ENCODE measurements around the gene RPS27. TPM values are rescaled to one million over a fixed set of nuclear protein-coding genes. Genes with fewer than 3 reads are reported as not detected.

Gene RPS27
- total and polyA plus RNA-seq, 2 donors from 2014 or later, result 1,447 to 4,953 TPM

DNA sequence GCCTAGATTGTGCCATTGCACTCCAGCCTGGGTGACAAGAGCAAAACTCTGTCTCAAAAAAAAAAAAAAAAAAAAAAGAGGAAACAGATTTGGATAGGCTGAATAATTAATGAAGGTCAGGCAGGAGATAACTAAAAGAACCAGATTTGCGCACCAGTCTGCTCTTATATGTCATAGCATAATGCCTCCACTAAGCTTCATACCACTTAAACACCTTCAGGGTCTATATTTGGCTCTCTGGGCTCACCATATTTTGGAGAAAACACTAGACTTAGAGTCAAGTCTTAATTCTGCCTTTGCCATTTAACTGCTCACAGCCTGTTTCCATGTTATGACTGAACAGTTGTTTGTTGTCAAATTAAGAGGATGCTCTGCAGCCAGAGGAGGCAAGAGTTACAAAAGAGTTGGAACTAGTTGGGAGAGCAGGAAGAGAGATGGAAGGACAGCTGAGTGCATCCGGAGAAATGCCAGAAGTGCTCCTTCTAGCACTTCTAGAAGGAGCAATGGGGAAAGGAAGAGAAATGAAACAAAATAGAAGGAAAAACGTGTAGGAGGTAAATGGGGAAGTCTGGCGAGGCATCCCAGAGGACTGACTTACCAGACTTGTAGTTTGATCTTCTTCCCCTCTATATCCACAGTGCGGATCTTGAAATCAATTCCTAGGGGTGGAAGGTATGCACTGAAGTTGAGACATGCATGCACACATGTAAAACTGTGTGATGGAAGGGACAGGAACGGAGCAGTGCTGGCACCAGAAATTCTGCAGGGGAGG is 6.3 kb upstream of the RPS27 start:
- DNase-seq, result peak in 2 of 5 donors; percentile 31 to 73
- no peak overlapping the region for H3K27ac ChIP-seq (ENCODE audit: low read depth in 2 of 2, low read length in 2 of 2)
- H3K4me3 ChIP-seq (ENCODE audit: low read length in 3 of 3), result peak overlapping the region in 2 of 3 donors; percentile 13 to 17
- peaks cover 0 to 15% (median 6%) of the 10 kb centered on the region in 3 donors for H3K4me1 ChIP-seq (ENCODE audit: control insufficient read depth in 2 of 3, insufficient read depth in 2 of 3, low read depth in 1 of 3, low read length in 3 of 3)
- no peak for TF ChIP-seq CTCF (IDR thresholded peaks at IDR 0.05; ENCODE audit: borderline replicate concordance, extremely low read depth, insufficient read depth)
- FAIRE-seq, result no peak
- no peaks in the 10 kb centered on the region for H3K36me3 ChIP-seq (ENCODE audit: control insufficient read depth in 2 of 3, insufficient read depth in 3 of 3, low read length in 3 of 3)
- H3K9ac ChIP-seq (ENCODE audit: low read length in 3 of 3), result no peak overlapping the region
- intact Hi-C loops (cut with DNase I), result loop anchor here (10.0 kb wide), 1 partner anchor 190 kb away; no protein-coding TSS in a partner anchor
- no peaks in the 10 kb centered on the region for H3K9me3 ChIP-seq (ENCODE audit: control insufficient read depth in 2 of 3, insufficient read depth in 1 of 3, low read length in 3 of 3)
- no peaks in the 10 kb centered on the region for H3K27me3 ChIP-seq (ENCODE audit: control insufficient read depth, insufficient read depth, low read length)

DNA sequence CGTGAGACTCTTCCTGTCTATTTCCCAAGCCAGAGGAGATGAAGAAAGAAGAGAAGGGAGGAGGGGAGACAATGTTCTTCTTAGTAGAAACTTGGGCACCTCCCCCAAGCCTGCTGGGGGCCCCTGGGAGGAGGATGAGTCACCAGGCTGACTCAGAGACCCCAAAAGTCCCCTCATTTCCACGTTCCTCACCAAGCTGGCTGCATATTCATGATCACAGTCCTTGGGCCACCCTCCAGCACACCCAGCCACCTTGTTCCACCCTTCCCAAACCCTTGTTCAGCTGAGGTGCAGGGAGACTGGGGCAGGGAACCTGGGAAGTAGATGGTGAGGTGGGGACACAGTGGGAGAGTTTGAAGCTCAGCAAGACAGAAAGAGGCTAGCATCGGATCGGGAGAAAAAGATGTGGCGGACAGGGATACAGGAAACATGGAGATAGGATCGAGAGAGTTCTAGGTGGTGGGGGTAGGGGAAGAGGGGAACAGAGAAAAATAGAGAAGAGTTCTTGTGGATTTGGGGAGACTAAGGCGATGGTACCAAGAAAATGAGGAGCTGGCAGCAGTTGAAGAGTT is 5.1 kb upstream of the RPS27 start:
- Histone ChIP-seq H3K9me3 (ENCODE audit: control insufficient read depth in 2 of 3, insufficient read depth in 1 of 3, low read length in 3 of 3) (no peaks in the 10 kb centered on the region), H3K9ac (ENCODE audit: low read length in 3 of 3) (peak overlapping the region; percentile 76 to 96 (median 95)), H3K36me3 (ENCODE audit: control insufficient read depth in 2 of 3, insufficient read depth in 3 of 3, low read length in 3 of 3) (no peaks in the 10 kb centered on the region), H3K27ac (ENCODE audit: low read depth in 2 of 2, low read length in 2 of 2) (peak overlapping the region; percentile 82 to 92), H3K4me1 (ENCODE audit: control insufficient read depth in 2 of 3, insufficient read depth in 2 of 3, low read depth in 1 of 3, low read length in 3 of 3) (peaks cover 0 to 15% (median 6%) of the 10 kb centered on the region in 3 donors), H3K4me3 (ENCODE audit: low read length in 3 of 3) (peak overlapping the region; percentile 86 to 96 (median 94)), H3K27me3 (ENCODE audit: control insufficient read depth, insufficient read depth, low read length) (no peaks in the 10 kb centered on the region)
- no peak for TF ChIP-seq CTCF (IDR thresholded peaks at IDR 0.05; ENCODE audit: borderline replicate concordance, extremely low read depth, insufficient read depth)
- FAIRE-seq, result no peak
- intact Hi-C loops (cut with DNase I), result loop anchor here (10.0 kb wide), 1 partner anchor 191 kb away; no protein-coding TSS in a partner anchor
- peak in 4 of 5 donors; percentile 10 to 67 (median 47) for DNase-seq

DNA sequence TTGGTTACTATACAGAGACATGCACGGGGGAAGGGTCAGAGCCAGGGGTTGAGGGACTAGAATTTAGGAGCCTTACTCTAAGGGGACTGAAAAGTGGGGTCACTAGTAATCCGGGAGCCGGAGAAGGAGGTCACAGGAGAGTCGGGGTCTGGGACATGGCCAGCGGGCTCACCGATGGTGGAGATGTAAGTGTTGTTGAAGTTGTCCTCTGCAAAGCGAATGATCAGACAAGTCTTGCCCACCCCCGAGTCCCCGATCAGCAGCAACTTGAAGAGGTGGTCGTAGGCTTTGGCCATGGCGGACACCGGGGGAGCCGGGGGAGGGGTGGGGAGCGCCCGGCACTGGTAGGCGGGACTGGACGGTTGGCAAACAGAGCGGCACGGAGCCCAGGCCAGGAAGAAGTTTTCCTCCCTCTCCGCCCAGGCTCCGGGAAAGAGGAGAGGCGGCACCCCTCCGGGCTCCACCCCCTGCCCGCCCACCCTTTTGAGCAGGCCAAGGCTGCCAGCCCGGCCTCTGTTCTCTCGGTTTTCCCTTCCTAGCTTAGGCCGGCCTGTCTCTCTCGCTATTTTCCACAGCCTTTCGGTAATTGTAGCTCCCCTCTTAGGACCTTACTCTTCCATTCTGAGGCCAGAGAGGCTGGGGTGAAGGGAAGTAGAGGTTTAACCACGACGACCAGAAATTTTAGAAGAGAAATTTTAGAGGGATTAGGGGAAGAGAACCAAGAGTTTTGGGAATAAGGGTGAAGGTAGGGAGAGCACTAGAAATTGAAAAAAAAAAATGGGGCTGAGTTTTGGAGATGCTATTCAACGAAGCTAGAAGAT is 4.4 kb upstream of the RPS27 start, which contains the start of gene RAB13:
TSS of gene RAB13 (minus strand) at position 399 of the 821 bp plus-strand sequence. CDS start at position 296, 103 bp downstream.
- Histone ChIP-seq H3K27me3 (ENCODE audit: control insufficient read depth, insufficient read depth, low read length) (no peaks in the 10 kb centered on the region), H3K9me3 (ENCODE audit: control insufficient read depth in 2 of 3, insufficient read depth in 1 of 3, low read length in 3 of 3) (no peaks in the 10 kb centered on the region), H3K27ac (ENCODE audit: low read depth in 2 of 2, low read length in 2 of 2) (peak within 1 kb of the TSS; percentile 90 to 92), H3K9ac (ENCODE audit: low read length in 3 of 3) (peak within 1 kb of the TSS; percentile 76 to 96 (median 95)), H3K4me3 (ENCODE audit: low read length in 3 of 3) (peak within 1 kb of the TSS; percentile 86 to 96 (median 94)), H3K36me3 (ENCODE audit: control insufficient read depth in 2 of 3, insufficient read depth in 3 of 3, low read length in 3 of 3) (no peaks in the 10 kb centered on the region), H3K4me1 (ENCODE audit: control insufficient read depth in 2 of 3, insufficient read depth in 2 of 3, low read depth in 1 of 3, low read length in 3 of 3) (peaks cover 0 to 15% (median 6%) of the 10 kb centered on the region in 3 donors)
- TF ChIP-seq CTCF (IDR thresholded peaks at IDR 0.05; ENCODE audit: borderline replicate concordance, extremely low read depth, insufficient read depth), result no peak
- no peak for FAIRE-seq
- DNase-seq, result peak; percentile 94 to 96 (median 95)
- intact Hi-C loops (cut with DNase I), result loop anchor here (10.0 kb wide), 1 partner anchor 191 kb away; no protein-coding TSS in a partner anchor
